Stomach smooth muscle (tissue), 2 donors: ENCODE data around the gene MFSD6L.
"Not testable (repeated sequence)": the region's sequence is repeated elsewhere in the genome, so short reads cannot be mapped to it uniquely, and the experiment has no call there.

Source experiments
- H3K27ac ChIP-seq: one replicate; pipeline ENCODE4 v1.7.0; 2013; ENCODE audit warnings: mild to moderate bottlenecking, low read length, inconsistent platforms
- H3K27me3 ChIP-seq, 2 donors: one replicate each; pipeline ENCODE4 v1.7.0; 2013; ENCODE audit warnings: low read length in 2 of 2; ENCODE audit not compliant: insufficient read depth in 2 of 2, control insufficient read depth in 1 of 2
- H3K36me3 ChIP-seq, 2 donors: one replicate each; pipeline ENCODE4 v1.7.0; 2013; ENCODE audit warnings: low read length in 2 of 2; ENCODE audit not compliant: control insufficient read depth in 2 of 2, insufficient read depth in 2 of 2
- H3K4me1 ChIP-seq: one replicate; pipeline ENCODE4 v1.7.0; 2013; ENCODE audit warnings: low read length; ENCODE audit not compliant: control insufficient read depth, insufficient read depth
- H3K4me3 ChIP-seq, 2 donors: one replicate each; pipeline ENCODE4 v1.7.0; 2013; ENCODE audit warnings: low read length in 2 of 2
- H3K9ac ChIP-seq, 2 donors: one replicate each; pipeline ENCODE4 v1.7.0; 2013; ENCODE audit warnings: low read length in 2 of 2, mild to moderate bottlenecking in 1 of 2
- H3K9me3 ChIP-seq, 2 donors: one replicate each; pipeline ENCODE4 v1.7.0; 2013; ENCODE audit warnings: low read length in 2 of 2; ENCODE audit not compliant: control insufficient read depth in 2 of 2
- donor health status: healthy.
- donor health status: Pancreatic carcinoma.

MFSD6L gene

GRCh38 chr17:8822401-8823035 lies 23.4 kb upstream of the MFSD6L start:
- Histone ChIP-seq H3K4me1 (no peaks in the 10 kb centered on the region), H3K36me3 (no peaks in the 10 kb centered on the region), H3K27me3 (peaks cover 0 to 22% of the 10 kb centered on the region in 2 donors), H3K9me3 (peaks cover 2 to 3% of the 10 kb centered on the region in 2 donors), H3K4me3 (no peak overlapping the region), H3K9ac (no peak overlapping the region), H3K27ac (no peak overlapping the region)

GRCh38 chr17:8821446-8822105 lies 22.4 kb upstream of the MFSD6L start:
- peaks cover 0 to 18% of the 10 kb centered on the region in 2 donors for H3K27me3 ChIP-seq
- no peak overlapping the region for H3K4me3 ChIP-seq
- H3K9me3 ChIP-seq: peaks cover 2 to 3% of the 10 kb centered on the region in 2 donors
- no peaks in the 10 kb centered on the region for H3K36me3 ChIP-seq
- H3K27ac ChIP-seq: no peak overlapping the region
- no peaks in the 10 kb centered on the region for H3K4me1 ChIP-seq
- H3K9ac ChIP-seq: no peak overlapping the region

GRCh38 chr17:8820311-8821010 lies 21.3 kb upstream of the MFSD6L start:
- H3K27ac ChIP-seq: no peak overlapping the region
- no peaks in the 10 kb centered on the region for H3K4me1 ChIP-seq
- peaks cover 0 to 18% of the 10 kb centered on the region in 2 donors for H3K27me3 ChIP-seq
- H3K9ac ChIP-seq: no peak overlapping the region
- H3K9me3 ChIP-seq: peaks cover 2 to 3% of the 10 kb centered on the region in 2 donors
- no peaks in the 10 kb centered on the region for H3K36me3 ChIP-seq
- H3K4me3 ChIP-seq: no peak overlapping the region

GRCh38 chr17:8818654-8819330 lies 19.6 kb upstream of the MFSD6L start:
- Histone ChIP-seq H3K9me3 (peaks cover 0 to 2% of the 10 kb centered on the region in 2 donors), H3K4me3 (no peak overlapping the region), H3K9ac (no peak overlapping the region), H3K27ac (no peak overlapping the region), H3K36me3 (no peaks in the 10 kb centered on the region), H3K4me1 (no peaks in the 10 kb centered on the region), H3K27me3 (peaks cover 0 to 20% of the 10 kb centered on the region in 2 donors)

GRCh38 chr17:8818047-8818446 lies 18.9 kb upstream of the MFSD6L start:
- Histone ChIP-seq H3K4me3 (no peak overlapping the region), H3K27ac (no peak overlapping the region), H3K4me1 (no peaks in the 10 kb centered on the region), H3K9me3 (peaks cover 0 to 2% of the 10 kb centered on the region in 2 donors), H3K36me3 (no peaks in the 10 kb centered on the region), H3K27me3 (peaks cover 0 to 18% of the 10 kb centered on the region in 2 donors), H3K9ac (no peak overlapping the region)

GRCh38 chr17:8806926-8807550 lies 7.9 kb upstream of the MFSD6L start:
- Histone ChIP-seq H3K4me3 (no peak overlapping the region), H3K27ac (no peak overlapping the region), H3K9me3 (peaks cover 0 to 6% of the 10 kb centered on the region in 2 donors), H3K36me3 (no peaks in the 10 kb centered on the region), H3K27me3 (peaks cover 5% of the 10 kb centered on the region in 2 donors), H3K4me1 (no peaks in the 10 kb centered on the region), H3K9ac (no peak overlapping the region)

GRCh38 chr17:8806253-8806925 lies 7.2 kb upstream of the MFSD6L start:
- peaks cover 5 to 6% of the 10 kb centered on the region in 2 donors for H3K27me3 ChIP-seq
- no peaks in the 10 kb centered on the region for H3K4me1 ChIP-seq
- H3K36me3 ChIP-seq: no peaks in the 10 kb centered on the region
- H3K9ac ChIP-seq: no peak overlapping the region
- no peak overlapping the region for H3K27ac ChIP-seq
- H3K4me3 ChIP-seq: no peak overlapping the region
- H3K9me3 ChIP-seq: peaks cover 0 to 6% of the 10 kb centered on the region in 2 donors

- not testable (repeated sequence) for H3K4me3 ChIP-seq, H3K27ac ChIP-seq, H3K36me3 ChIP-seq, H3K9me3 ChIP-seq, H3K4me1 ChIP-seq, H3K9ac ChIP-seq
- H3K27me3 ChIP-seq: peaks cover 4 to 12% of the 10 kb centered on the region in 2 donors
Measured at GRCh38 chr17:8805396-8805795, 6.2 kb upstream of the MFSD6L start.

GRCh38 chr17:8803531-8804420 lies 4.6 kb upstream of the MFSD6L start:
- no peak overlapping the region for H3K4me3 ChIP-seq
- H3K36me3 ChIP-seq: no peaks in the 10 kb centered on the region
- no peak overlapping the region for H3K9ac ChIP-seq
- H3K4me1 ChIP-seq: no peaks in the 10 kb centered on the region
- H3K27me3 ChIP-seq: peaks cover 6 to 21% of the 10 kb centered on the region in 2 donors
- no peaks in the 10 kb centered on the region for H3K9me3 ChIP-seq
- no peak overlapping the region for H3K27ac ChIP-seq
